GM12878 (cell line): ENCODE results near the gene MYCBP2. TPM values are rescaled to one million over a fixed set of nuclear protein-coding genes. Genes with fewer than 3 reads are reported as not detected.

Experiments
- ATAC-seq: fragments of 200-7000 bp; cut with Tn5 transposase; 3 replicates; pipeline ENCODE4 v1.9.1; 2020; ENCODE audit warnings: mild to moderate bottlenecking, moderate library complexity
- BruUV-seq: library from RNA; stranded (reverse); fragments of 400-500 nt; replicated peaks from 2 replicates; lab custom pipeline; 2021; lab: Mats Ljungman, UMichigan
- CTCF ChIA-PET: fragments of 300-600 bp; sonication (Branson Sonifier 250); formaldehyde crosslinking; extraction: SDS; loops from one replicate; lab custom pipeline; 2021; ENCODE audit warnings: inconsistent platforms; lab: Yijun Ruan, JAX
- POLR2A ChIA-PET: fragments of 350-600 bp; formaldehyde crosslinking; extraction: SDS; loops from one replicate; lab custom pipeline; 2021; ENCODE audit warnings: inconsistent platforms; lab: Charles Lee
- RAD21 ChIA-PET: fragments of 300-600 bp; sonication (Branson Sonifier 250); formaldehyde crosslinking; loops from one replicate; lab custom pipeline; 2023; ENCODE audit warnings: antibody characterized with exemption; ENCODE audit not compliant: unreplicated experiment; lab: Charles Lee
- SMC1A ChIA-PET: fragments of 300-600 bp; sonication (Branson Sonifier 250); formaldehyde crosslinking; loops from one replicate; lab custom pipeline; 2023; ENCODE audit not compliant: unreplicated experiment, uncharacterized antibody; lab: Charles Lee
- DNase-seq: peaks from one replicate; pipeline ENCODE4 v3.0.0-alpha.2; 2011; ENCODE audit warnings: low read depth, low spot score
- FAIRE-seq: peaks from 3 replicates; lab custom pipeline; 2011; peaks lifted over from hg19 to GRCh38; lab: Jason Lieb, UNC
- H2AFZ ChIP-seq: 2 replicates; pipeline ENCODE4 v1.6.0; 2011; ENCODE audit warnings: low read depth, low read length, control low read depth; ENCODE audit not compliant: control insufficient read depth
- H3K27ac ChIP-seq: 2 replicates; pipeline ENCODE4 v1.5.1; 2011; ENCODE audit warnings: control low read depth; ENCODE audit not compliant: control insufficient read depth, insufficient read depth
- H3K27me3 ChIP-seq, 2 experiments: replicated peaks in 1 of 2; 2 replicates each; pipeline versions ENCODE4 v1.6.0 to v1.6.1; 2011; ENCODE audit warnings: low read length in 1 of 2; ENCODE audit not compliant: control insufficient read depth in 2 of 2, insufficient read depth in 2 of 2
- H3K36me3 ChIP-seq, 2 experiments: 2 replicates each; pipeline ENCODE4 v1.5.1; 2011; ENCODE audit warnings: low read length in 1 of 2; ENCODE audit not compliant: control insufficient read depth in 2 of 2, insufficient read depth in 2 of 2
- H3K4me1 ChIP-seq: 2 replicates; pipeline ENCODE4 v1.6.1; 2011; ENCODE audit warnings: mild to moderate bottlenecking, low read length, moderate library complexity, mixed read lengths; ENCODE audit not compliant: control insufficient read depth, insufficient read depth
- H3K4me2 ChIP-seq: 2 replicates; pipeline ENCODE4 v1.6.0; 2011; ENCODE audit warnings: control low read depth; ENCODE audit not compliant: control insufficient read depth, insufficient read depth
- H3K4me3 ChIP-seq: fragments of 200-600 bp; sonication (generic); 2 replicates; pipeline ENCODE4 v1.5.1; 2016
- H3K79me2 ChIP-seq: 2 replicates; pipeline ENCODE4 v1.6.0; 2011; ENCODE audit warnings: low read length; ENCODE audit not compliant: control insufficient read depth, insufficient read depth
- H3K9ac ChIP-seq: 2 replicates; pipeline ENCODE4 v1.8.0; 2011; ENCODE audit warnings: low read length, control low read depth, mixed read lengths; ENCODE audit not compliant: control insufficient read depth, insufficient read depth
- H3K9me3 ChIP-seq: replicated peaks from 3 replicates; pipeline ENCODE4 v1.5.1; 2011; ENCODE audit warnings: mild to moderate bottlenecking, low read length; ENCODE audit not compliant: control insufficient read depth, insufficient read depth
- H4K20me1 ChIP-seq: 2 replicates; pipeline ENCODE4 v1.6.0; 2011; ENCODE audit not compliant: control insufficient read depth, insufficient read depth
- EP300 ChIP-seq, 2 experiments: fragments of 150-350 bp in 1 of 2; IDR thresholded peaks; 2 replicates each; pipeline ENCODE4 v1.6.1; 2011 to 2012; ENCODE audit warnings: low read depth in 2 of 2, low read length in 2 of 2, borderline replicate concordance in 1 of 2, improper control_type of control experiment in 1 of 2, inconsistent platforms in 1 of 2; ENCODE audit not compliant: control insufficient read depth in 1 of 2
- ESRRA ChIP-seq: IDR thresholded peaks from 2 replicates; pipeline ENCODE4 v1.6.1; 2012; ENCODE audit warnings: mild to moderate bottlenecking, low read length, improper control_type of control experiment
- HCFC1 ChIP-seq: fragments of 150-350 bp; IDR thresholded peaks from 2 replicates; pipeline ENCODE4 v1.6.1; 2014; ENCODE audit warnings: low read length
- NFXL1 ChIP-seq: fragments of 450-650 bp; IDR thresholded peaks from 2 replicates; pipeline ENCODE4 v1.6.1; 2017; ENCODE audit warnings: antibody characterized with exemption, mild to moderate bottlenecking, borderline replicate concordance
- NKRF ChIP-seq: fragments of 450-650 bp; conservative IDR thresholded peaks from 2 replicates; pipeline ENCODE4 v1.6.1; 2017; ENCODE audit warnings: mild to moderate bottlenecking, moderate library complexity
- RELB ChIP-seq: fragments of 450-650 bp; IDR thresholded peaks from 2 replicates; pipeline ENCODE4 v1.6.1; 2017; ENCODE audit warnings: low read depth, mild to moderate bottlenecking, moderate library complexity
- SIX5 ChIP-seq: IDR thresholded peaks from 2 replicates; pipeline ENCODE4 v1.6.1; 2011; ENCODE audit warnings: mild to moderate bottlenecking, low read depth, low read length, moderate library complexity; ENCODE audit not compliant: severe bottlenecking
- SP1 ChIP-seq: IDR thresholded peaks from one replicate; pipeline ENCODE4 v1.6.1; 2011; ENCODE audit warnings: low read depth, low read length
- SREBF1 ChIP-seq: IDR thresholded peaks from 2 replicates; pipeline ENCODE4 v1.6.1; 2012; ENCODE audit warnings: mild to moderate bottlenecking, low read length
- TBL1XR1 ChIP-seq: IDR thresholded peaks from 2 replicates; pipeline ENCODE4 v1.6.1; 2012; ENCODE audit warnings: low read depth, low read length, improper control_type of control experiment
- YBX1 ChIP-seq: fragments of 450-650 bp; IDR thresholded peaks from 2 replicates; pipeline ENCODE4 v1.6.1; 2016; ENCODE audit warnings: antibody characterized with exemption
- ZNF207 ChIP-seq: fragments of 450-650 bp; IDR thresholded peaks from 2 replicates; pipeline ENCODE4 v1.6.1; 2014; ENCODE audit warnings: antibody characterized with exemption, mild to moderate bottlenecking, borderline replicate concordance
- in situ Hi-C: fragments of 300-500 bp; cut with MboI; formaldehyde crosslinking; loops from 9 replicates; pipeline ENCODE4 v1.14.3; 2018; ENCODE audit warnings: mixed read lengths
- intact Hi-C: fragments of 100-400 bp; cut with micrococcal nuclease; formaldehyde crosslinking; loops from one replicate; pipeline ENCODE4 v1.14.2; 2022; ENCODE audit not compliant: unreplicated experiment
- polyA plus RNA-seq, 11 experiments: library from polyadenylated mRNA; depleted of rRNA in 4 of 11; unstranded in 6 of 11; stranded (reverse) in 5 of 11; fragments of >200 nt; fragmentation: Nextera tagmentation in 4 of 11; fragmentation: Illumina TruSeq in 1 of 11; extraction: Ambion mirVana in 4 of 11; extraction: Trizol in 1 of 11; gene quantifications; 1 replicate in 1 of 11; 2 replicates in 10 of 11; pipeline versions ENCODE4 v1.2.1 to v1.2.3, GENCODE V29; 2011 to 2016; ENCODE audit warnings: inconsistent platforms in 2 of 11, missing spikeins in 2 of 11, low read depth in 1 of 11
- total RNA-seq, 4 experiments: library from RNA; depleted of rRNA in 3 of 4; stranded (reverse); fragments of >200 nt in 3 of 4; fragmentation: Illumina TruSeq in 1 of 4; extraction: Trizol in 1 of 4; gene quantifications; 2 replicates each; pipeline versions ENCODE4 v1.2.1 to v1.2.3, GENCODE V29; 2013 to 2021
- TF ChIP-seq, protein P1 (sequence below): fragments of 450-650 bp; formaldehyde crosslinking; IDR thresholded peaks from 2 replicates; pipeline ENCODE4 v1.4.0; 2020; ENCODE audit warnings: mild to moderate bottlenecking, moderate library complexity

Gene MYCBP2
- total and polyA plus RNA-seq, 10 of the 15 experiments (the other 5 are each of a cell fraction or from before 2014, with no cell fraction given) = 51.9 to 152 (median 98.2) TPM

DNA sequence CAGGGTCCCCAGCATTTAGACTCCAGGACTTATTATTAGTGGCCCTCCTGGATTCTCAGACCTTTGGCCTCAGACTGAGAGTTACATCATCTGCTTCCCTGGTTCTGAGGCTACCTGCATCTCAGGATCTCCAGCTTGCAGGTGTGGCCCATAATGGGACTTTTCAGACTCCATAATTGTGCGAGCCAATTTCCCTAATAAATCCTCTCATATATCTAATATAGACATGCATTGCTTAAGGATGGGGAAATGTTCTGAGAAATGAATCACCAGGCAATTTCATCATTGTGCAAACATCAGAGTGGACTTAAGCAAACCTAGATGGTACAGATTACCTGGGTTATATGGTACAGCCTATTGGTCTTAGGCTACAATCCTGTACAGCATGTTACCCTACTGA, 183.5 kb downstream of the MYCBP2 start (continued):
- no peak for TF ChIP-seq YBX1
- TF ChIP-seq SP1 = no peak
- no peak for TF ChIP-seq RELB
- no peak for TF ChIP-seq ESRRA
- TF ChIP-seq SIX5 = no peak

DNA sequence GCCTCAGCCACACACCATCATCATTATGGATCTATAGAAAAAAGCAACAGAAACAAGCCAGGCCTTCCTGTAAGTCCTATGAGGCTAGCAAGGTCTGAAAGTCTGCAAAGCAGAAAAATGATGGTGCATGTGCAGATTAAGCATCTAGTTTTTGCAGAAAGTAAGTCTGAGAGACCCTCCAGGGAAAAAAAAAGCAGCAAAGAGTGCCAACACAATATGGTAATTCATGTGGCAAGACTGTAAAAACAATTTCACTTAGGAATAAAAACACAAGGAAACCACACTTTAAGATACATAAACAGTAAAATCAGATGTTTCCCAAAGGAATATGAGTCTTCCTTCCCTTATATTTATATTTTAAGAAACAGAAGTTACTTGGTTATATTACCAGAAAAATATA, 187.6 kb downstream of the MYCBP2 start:
- ChIA-PET RAD21 (interaction anchor here (1.3 kb wide), 1 partner anchor 14 kb away, joined by 3 read pairs; no protein-coding TSS in a partner anchor), POLR2A (interaction anchor here (0.6 kb wide), 1 partner anchor 38 kb away, joined by 4 read pairs; no protein-coding TSS in a partner anchor), CTCF (no interaction called here), SMC1A (interaction anchor here (1.0 kb wide), 1 partner anchor 338 kb away, joined by 3 read pairs; no protein-coding TSS in a partner anchor)
- no peaks in the 10 kb centered on the region for H3K79me2 ChIP-seq
- H3K36me3 ChIP-seq = peaks cover 0 to 19% of the 10 kb centered on the region in 2 experiments
- H3K4me1 ChIP-seq = no peaks in the 10 kb centered on the region
- H3K27me3 ChIP-seq = no peaks in the 10 kb centered on the region
- intact Hi-C loops (no loop called here), in situ Hi-C loops (no loop called here)
- no peaks in the 10 kb centered on the region for H3K9me3 ChIP-seq
- DNase-seq (no peak), FAIRE-seq (no peak), ATAC-seq (no peak)
- no peak overlapping the region for H3K4me2 ChIP-seq
- H3K4me3 ChIP-seq = no peak overlapping the region
- no peak overlapping the region for H2AFZ ChIP-seq
- TF ChIP-seq SREBF1 (no peak), HCFC1 (no peak), TBL1XR1 (no peak), NKRF (no peak), EP300 (IDR thresholded peaks at IDR 0.05; ENCODE audit: borderline replicate concordance in 1 of 2, control insufficient read depth in 1 of 2, low read depth in 2 of 2, low read length in 2 of 2) (no peak), RELB (no peak), NFXL1 (no peak), ZNF207 (no peak)
- TF ChIP-seq, protein P1, sequence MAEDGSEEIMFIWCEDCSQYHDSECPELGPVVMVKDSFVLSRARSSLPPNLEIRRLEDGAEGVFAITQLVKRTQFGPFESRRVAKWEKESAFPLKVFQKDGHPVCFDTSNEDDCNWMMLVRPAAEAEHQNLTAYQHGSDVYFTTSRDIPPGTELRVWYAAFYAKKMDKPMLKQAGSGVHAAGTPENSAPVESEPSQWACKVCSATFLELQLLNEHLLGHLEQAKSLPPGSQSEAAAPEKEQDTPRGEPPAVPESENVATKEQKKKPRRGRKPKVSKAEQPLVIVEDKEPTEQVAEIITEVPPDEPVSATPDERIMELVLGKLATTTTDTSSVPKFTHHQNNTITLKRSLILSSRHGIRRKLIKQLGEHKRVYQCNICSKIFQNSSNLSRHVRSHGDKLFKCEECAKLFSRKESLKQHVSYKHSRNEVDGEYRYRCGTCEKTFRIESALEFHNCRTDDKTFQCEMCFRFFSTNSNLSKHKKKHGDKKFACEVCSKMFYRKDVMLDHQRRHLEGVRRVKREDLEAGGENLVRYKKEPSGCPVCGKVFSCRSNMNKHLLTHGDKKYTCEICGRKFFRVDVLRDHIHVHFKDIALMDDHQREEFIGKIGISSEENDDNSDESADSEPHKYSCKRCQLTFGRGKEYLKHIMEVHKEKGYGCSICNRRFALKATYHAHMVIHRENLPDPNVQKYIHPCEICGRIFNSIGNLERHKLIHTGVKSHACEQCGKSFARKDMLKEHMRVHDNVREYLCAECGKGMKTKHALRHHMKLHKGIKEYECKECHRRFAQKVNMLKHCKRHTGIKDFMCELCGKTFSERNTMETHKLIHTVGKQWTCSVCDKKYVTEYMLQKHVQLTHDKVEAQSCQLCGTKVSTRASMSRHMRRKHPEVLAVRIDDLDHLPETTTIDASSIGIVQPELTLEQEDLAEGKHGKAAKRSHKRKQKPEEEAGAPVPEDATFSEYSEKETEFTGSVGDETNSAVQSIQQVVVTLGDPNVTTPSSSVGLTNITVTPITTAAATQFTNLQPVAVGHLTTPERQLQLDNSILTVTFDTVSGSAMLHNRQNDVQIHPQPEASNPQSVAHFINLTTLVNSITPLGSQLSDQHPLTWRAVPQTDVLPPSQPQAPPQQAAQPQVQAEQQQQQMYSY = no peak
- H4K20me1 ChIP-seq = no peaks in the 10 kb centered on the region
- no TSS peak for BruUV-seq
- H3K27ac ChIP-seq = no peak overlapping the region
- H3K9ac ChIP-seq = no peak overlapping the region
